HG03558 (cell line): ENCODE data around the gene SLC27A5.
A peak's percentile ranks its signal among the peaks of the same experiment; 100 is the strongest.
"Not testable (repeated sequence)": the region's sequence is repeated elsewhere in the genome, so short reads cannot be mapped to it uniquely, and the experiment has no call there.

ENCODE experiments used
- ATAC-seq: cut with Tn5 transposase; IDR thresholded peaks from one replicate; pipeline ENCODE4 v1.9.1; 2021; ENCODE audit warnings: moderate number of reproducible peaks; ENCODE audit not compliant: unreplicated experiment; ENCODE audit errors: extremely low read depth

The SLC27A5 gene

GRCh38 chr19:58529405-58529804 is 17.6 kb upstream of the SLC27A5 start:
- ATAC-seq: no peak

- ATAC-seq: no peak
These were observed 10.9 kb upstream of the SLC27A5 start for GRCh38 chr19:58522709-58523108.

DNA sequence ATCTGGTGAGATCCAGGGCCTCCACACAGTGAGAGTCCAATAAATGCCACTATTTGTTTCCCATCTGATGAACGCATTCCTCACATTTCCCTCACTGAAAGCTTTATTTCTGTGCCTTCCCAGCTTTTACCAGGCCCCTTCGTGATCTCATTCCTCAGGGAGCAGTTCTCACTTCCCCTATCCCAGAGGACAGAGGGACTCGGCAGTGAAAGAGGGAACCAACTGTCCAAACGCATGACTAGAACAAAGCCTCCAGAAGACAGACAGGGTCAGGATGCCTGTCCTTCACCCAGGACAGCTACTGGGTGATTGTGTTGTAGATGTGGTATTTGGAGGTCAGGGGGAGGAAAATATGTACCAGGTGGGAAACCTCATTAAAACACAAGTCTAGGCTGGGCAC is 9.9 kb upstream of the SLC27A5 start:
- no peak for ATAC-seq

- no peak for ATAC-seq
These were observed 8.4 kb upstream of the SLC27A5 start for GRCh38 chr19:58520257-58520599.

DNA sequence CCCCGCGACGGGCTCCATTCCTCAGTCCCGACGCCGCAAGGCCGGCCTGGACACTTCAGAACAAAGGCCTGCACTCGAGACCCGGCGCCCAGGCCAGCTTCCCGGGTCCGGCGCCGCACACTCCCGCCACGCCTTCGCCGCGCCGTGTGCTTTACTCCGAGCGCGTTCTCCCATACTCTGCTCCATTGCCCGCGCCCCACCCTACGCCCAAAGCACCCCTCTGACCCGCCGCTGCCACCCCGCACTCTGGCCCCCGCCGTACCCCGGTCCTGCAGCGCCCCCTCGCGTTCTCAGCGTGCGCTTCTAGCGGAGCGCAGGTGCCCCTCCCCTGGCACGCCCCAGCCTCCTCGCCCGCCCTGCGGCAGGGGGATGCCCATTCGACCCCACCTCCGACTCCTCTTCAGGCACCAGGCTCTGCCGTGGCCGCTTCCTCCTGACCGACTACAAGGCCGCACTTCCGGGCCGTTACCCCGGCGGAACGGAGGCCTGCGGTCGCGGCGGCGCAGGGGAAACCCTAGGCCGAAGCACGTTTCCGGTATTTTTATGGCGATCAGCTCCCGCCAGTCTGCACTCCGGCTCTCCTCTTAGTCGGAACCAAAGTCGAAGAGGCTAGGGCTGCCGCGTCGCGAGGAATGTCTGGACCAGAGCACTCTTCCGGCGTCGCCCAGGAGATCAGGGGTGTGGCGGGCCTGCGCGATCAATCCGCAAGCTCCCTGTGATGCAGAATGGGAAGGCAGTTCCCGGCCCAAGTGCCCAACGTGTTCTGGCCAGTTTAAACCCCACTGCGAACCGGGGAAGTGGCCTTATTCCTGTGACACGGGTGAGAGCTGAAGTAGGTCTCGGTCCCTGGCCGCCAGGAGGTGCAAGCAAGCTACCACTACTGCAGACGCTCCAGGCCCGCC is 7.8 kb upstream of the SLC27A5 start, which contains the start of gene ZBTB45:
Gene ZBTB45, minus strand, starts transcription at position 456 of the 902 bp plus-strand sequence. CDS start 2,137 bp downstream, outside the sequence.
- ATAC-seq: peak; percentile 63

- no peak for ATAC-seq
These were observed 7.2 kb upstream of the SLC27A5 start for GRCh38 chr19:58519087-58519354.

GRCh38 chr19:58518256-58519086 is 6.7 kb upstream of the SLC27A5 start:
- ATAC-seq: no peak

DNA sequence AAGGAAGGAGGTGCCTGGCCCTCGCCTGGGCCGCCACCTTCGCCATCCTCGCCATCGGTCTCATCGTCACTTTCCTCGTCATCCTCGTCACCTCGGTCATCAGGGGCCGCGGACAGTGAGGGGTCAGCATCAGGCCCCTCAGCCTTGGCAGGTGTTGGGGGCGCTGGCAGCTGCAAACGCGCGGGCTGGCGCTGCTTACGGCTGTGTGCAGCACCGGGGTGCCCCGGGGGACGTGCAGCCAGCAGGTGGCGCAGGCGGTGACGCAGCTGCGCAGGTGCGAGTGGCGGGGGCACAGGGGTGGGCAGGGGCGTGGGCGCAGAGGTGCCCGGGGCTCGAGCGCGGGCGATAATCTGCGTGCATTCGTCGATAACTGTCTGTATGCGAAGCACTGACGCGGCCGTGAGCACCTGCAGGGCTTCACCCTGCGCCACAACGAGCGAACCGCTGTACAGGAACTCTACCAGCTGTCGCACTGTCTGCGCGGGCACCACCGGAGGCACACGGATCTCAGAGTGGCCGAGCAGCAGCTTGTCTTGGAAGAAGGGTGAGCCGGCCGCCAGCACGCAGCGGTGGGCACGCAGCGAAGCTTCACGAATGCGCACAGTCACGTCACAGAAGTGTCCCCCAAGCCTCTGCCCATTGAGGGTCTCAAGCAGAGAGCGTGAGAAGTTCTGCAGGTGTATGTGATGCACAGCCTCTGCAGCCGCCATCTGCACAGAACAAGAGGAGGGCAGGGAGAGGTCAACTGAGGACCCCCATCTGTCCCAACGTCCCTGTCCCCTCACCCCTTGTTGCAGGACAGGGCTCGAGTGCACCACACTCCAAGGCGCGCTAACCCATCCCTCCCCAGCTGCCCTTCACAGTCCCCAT is 5.4 kb upstream of the SLC27A5 start:
- ATAC-seq: no peak

GRCh38 chr19:58516246-58516836 is 4.5 kb upstream of the SLC27A5 start:
- ATAC-seq: no peak

GRCh38 chr19:58515259-58515658 is 3.5 kb upstream of the SLC27A5 start:
- no peak for ATAC-seq

DNA sequence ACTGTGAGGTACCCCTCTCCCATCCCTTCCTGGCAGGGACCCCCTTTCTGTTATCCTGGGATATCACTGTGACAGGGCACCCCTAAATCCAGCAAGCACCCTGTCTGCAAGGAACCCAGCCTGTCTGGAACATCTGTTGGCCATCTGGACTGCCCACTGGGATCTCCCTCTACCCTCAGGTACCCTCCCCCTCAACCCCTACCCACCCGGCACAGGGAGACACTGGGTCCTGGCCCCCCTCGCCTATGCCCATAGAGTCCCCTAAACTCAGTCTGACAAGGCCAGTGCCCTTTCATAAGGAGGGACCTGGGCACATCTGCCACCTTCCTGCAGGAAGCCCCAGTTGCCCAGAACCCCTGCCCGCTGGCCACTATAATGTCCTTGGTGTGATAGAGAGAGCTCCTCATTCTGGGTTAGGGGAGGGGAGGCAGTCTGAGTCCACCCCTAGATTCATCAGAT is 2.8 kb upstream of the SLC27A5 start:
- ATAC-seq: no peak

DNA sequence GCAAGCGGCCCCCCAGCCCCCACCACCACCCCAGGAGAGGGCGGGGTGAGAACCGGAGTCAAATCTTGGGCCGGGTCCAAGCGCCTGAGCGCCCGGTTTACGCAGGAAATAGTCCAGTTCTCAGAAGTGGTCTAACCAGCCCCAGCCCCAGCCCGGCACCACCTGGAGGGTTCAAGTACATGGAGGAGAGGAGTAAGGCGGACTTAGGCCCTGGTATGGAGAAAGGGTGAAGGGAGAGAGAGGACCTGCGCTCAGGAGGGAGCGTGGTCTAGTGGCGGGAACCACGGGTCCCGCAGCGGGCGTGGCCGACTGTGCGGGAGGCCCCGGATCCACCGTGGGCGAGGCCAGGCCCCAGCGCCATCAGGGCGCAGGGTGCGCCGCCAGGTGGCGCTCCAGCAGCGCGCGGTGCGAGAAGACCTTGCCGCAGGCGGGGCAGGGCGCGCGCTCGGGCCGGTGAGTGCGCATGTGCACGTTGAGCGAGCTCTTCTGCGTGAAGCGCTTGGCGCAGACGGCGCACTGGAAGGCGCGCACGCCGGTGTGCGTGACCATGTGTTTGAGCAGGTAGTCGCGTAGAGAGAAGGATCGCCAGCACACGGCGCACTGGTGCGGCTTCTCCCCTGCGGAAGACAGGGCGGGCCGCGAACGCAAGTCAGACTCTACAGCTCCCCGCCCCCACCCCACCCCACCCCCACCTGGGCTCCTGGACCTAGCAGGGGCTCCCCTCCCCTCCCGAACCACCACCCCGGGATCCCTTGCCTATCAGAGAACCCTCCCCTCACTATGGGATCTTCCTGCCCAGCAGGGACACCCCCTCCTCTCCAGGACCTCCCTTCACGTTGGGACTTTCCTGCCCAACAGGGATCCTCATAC is 2.1 kb upstream of the SLC27A5 start:
- ATAC-seq: peak; percentile 61

GRCh38 chr19:58513213-58513693 is 1.5 kb upstream of the SLC27A5 start:
- ATAC-seq: no peak

GRCh38 chr19:58510084-58510862 is 1.5 kb downstream of the SLC27A5 start:
- no peak for ATAC-seq

DNA sequence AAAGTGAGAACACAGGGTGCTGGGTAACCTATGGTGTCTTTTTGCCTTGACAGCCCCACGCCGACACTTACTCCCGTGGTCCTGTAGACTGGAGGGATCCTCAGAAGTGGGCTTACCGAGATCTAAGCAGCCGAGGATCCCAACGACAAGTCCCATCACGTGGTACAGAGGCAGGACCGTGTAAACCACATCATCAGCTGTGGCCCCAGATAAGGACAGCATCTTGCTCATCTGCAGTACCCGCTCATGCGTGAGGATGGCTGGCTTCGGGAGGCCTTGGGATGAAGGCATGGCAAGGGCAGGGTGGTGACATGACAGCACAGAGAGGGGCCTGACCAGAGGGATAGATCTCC is 2.1 kb downstream of the SLC27A5 start:
- ATAC-seq: no peak

DNA sequence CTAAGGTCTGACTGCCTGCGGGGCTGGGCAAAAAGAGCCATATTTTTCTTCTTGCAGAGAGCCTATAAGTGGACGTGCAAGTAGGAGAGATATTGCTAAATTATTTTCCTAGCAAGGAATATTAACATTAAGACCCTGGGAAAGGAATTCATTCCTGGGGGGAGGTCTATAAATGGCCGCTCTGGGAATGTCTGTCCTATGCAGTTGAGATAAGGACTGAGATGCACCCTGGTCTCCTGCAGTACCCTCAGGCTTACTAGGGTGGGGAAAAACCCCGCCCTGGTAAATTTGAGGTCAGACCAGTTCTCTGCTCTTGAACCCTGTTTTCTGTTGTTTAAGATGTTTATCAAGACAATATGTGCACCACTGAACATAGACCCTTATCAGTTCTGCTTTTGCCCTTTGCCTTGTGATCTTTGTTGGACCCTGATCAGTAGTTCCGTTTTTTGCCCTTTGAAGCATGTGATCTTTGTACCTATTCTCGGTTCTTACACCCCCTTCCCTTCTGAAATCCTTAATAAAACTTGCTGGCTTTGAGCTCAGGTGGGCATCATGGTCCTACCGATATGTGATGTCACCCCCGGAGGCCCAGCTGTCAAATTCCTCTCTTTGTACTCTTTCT is 4.1 kb downstream of the SLC27A5 start:
- ATAC-seq: not testable (repeated sequence)

GRCh38 chr19:58500242-58500641 is 11.6 kb downstream of the SLC27A5 start:
- ATAC-seq: no peak
